Suprapubic skin (tissue), 3 donors: ENCODE results near the gene TCF7.

Experiments used
- POLR2A ChIP-seq, 2 donors: fragments of 450-650 bp; IDR thresholded peaks; one replicate each; pipeline ENCODE4 v1.6.1; 2017; ENCODE audit warnings: antibody characterized with exemption in 2 of 2, mild to moderate bottlenecking in 2 of 2, moderate library complexity in 2 of 2
- TF ChIP-seq, protein P1 (sequence below), 2 donors: fragments of 200-600 bp in 1 of 2; fragments of 450-650 bp in 1 of 2; sonication (generic) in 1 of 2; IDR thresholded peaks; one replicate each; pipeline ENCODE4 v1.5.1; 2016 to 2019; ENCODE audit warnings: antibody characterized with exemption in 2 of 2, mild to moderate bottlenecking in 1 of 2, moderate library complexity in 1 of 2

DNA sequence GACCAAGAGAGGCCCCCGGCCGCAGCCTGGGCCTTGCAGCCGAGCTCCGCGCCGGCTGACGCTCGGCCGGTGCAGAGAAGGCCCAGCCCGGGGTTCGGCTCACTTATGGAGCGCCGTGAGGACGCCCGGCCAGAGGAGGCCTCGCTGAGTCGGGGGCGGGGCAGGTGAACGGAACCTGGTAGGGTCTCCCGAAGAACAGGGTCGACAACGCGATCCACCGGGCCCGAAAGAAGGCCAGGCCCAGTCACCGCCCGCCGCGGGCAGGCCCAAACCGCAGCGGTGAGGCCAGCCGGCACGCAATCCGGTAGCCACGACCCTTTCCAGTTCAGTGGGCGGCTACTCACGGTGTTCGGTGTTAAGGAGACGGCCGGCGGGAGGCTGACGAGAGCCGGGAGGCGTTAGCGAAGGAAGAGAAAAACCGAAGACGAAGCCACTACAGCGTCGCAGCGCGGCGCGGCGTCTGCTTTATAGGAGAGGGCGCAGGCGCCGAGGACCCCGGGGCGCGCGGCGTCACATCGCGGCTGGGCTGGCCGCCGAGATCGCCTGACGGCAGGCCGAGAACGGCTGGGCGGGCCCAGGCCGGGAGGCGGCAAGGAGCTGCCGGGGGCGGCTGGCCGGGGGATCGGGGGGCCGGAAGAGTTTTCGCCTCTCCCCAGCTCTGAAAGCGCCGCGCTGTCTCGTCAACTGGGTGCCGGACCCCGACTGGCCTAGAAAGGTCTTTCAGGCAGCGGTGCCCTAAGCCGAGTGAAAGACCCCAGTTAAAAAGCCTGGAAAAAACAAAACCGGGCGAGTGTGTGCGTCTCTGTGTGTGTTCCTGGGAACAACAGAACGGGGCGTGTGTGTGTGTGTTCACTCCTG lies 62.3 kb downstream of the TCF7 start, which contains the start of gene SKP1:
- TF ChIP-seq POLR2A (IDR thresholded peaks at IDR 0.05) = peak; percentile 90 to 98
- TF ChIP-seq, protein P1, sequence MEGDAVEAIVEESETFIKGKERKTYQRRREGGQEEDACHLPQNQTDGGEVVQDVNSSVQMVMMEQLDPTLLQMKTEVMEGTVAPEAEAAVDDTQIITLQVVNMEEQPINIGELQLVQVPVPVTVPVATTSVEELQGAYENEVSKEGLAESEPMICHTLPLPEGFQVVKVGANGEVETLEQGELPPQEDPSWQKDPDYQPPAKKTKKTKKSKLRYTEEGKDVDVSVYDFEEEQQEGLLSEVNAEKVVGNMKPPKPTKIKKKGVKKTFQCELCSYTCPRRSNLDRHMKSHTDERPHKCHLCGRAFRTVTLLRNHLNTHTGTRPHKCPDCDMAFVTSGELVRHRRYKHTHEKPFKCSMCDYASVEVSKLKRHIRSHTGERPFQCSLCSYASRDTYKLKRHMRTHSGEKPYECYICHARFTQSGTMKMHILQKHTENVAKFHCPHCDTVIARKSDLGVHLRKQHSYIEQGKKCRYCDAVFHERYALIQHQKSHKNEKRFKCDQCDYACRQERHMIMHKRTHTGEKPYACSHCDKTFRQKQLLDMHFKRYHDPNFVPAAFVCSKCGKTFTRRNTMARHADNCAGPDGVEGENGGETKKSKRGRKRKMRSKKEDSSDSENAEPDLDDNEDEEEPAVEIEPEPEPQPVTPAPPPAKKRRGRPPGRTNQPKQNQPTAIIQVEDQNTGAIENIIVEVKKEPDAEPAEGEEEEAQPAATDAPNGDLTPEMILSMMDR (IDR thresholded peaks at IDR 0.05) = no peak
